Measurements from ENCODE around the gene RHOBTB1. TPM values are rescaled to one million over a fixed set of nuclear protein-coding genes. Genes with fewer than 3 reads are reported as not detected.

RHOBTB1 gene
- 8.8 to 11.8 TPM (median 11.4 TPM) in 5 replicates for total RNA-seq (2022; extraction: Qiagen RNA extraction; ENCODE audit: low read depth)

GRCh38 chr10:60944058-60944909 lies at the start of gene RHOBTB1:
TSS of gene RHOBTB1 (minus strand) at chr10:60944185. CDS start at chr10:60911542, 32,643 bp downstream.

Other genes with a start within 250 kb of the RHOBTB1 start
- 79.6 to 106 TPM (median 91.8 TPM) in 5 replicates for gene CDK1, start 165.7 kb downstream of the RHOBTB1 start, total RNA-seq (2022; extraction: Qiagen RNA extraction; ENCODE audit: low read depth)